BLaER1 treated with 17β-estradiol and CSF1 and Interleukin-3, amounts not matched to agents 10 nM and 100 nM (cell line): Measurements from ENCODE around the gene GLS2.
A peak's percentile ranks its signal among the peaks of the same experiment; 100 is the strongest.
"Not testable (repeated sequence)": the region's sequence is repeated elsewhere in the genome, so short reads cannot be mapped to it uniquely, and the experiment has no call there.

Experiments used
- H3K27ac ChIP-seq, 11 experiments: shearing (Covaris generic); formaldehyde crosslinking; 2 replicates each; pipeline ENCODE4 v1.8.1; 2022
- H3K27me3 ChIP-seq, 11 experiments: shearing (Covaris generic); formaldehyde crosslinking; 2 replicates each; pipeline ENCODE4 v1.8.1; 2022
- H3K36me3 ChIP-seq, 11 experiments: shearing (Covaris generic); formaldehyde crosslinking; 2 replicates each; pipeline ENCODE4 v1.8.1; 2022
- H3K4me1 ChIP-seq, 10 experiments: shearing (Covaris generic); formaldehyde crosslinking; 2 replicates each; pipeline ENCODE4 v1.8.1; 2022
- H3K4me2 ChIP-seq, 11 experiments: shearing (Covaris generic); formaldehyde crosslinking; 2 replicates each; pipeline ENCODE4 v1.8.1; 2022
- H3K4me3 ChIP-seq, 10 experiments: shearing (Covaris generic); formaldehyde crosslinking; 2 replicates each; pipeline ENCODE4 v1.8.1; 2022
- H3K9ac ChIP-seq, 11 experiments: shearing (Covaris generic); formaldehyde crosslinking; 2 replicates each; pipeline ENCODE4 v1.8.1; 2022
- H3K9me3 ChIP-seq, 11 experiments: shearing (Covaris generic); formaldehyde crosslinking; replicated peaks in 1 of 11; 2 replicates each; pipeline ENCODE4 v1.8.1; 2022
- H4K20me1 ChIP-seq, 11 experiments: shearing (Covaris generic); formaldehyde crosslinking; 2 replicates each; pipeline ENCODE4 v1.8.1; 2022
- Cebpa-rat ChIP-seq, 11 experiments: shearing (Covaris generic); IDR thresholded peaks; 2 replicates each; pipeline ENCODE4 v1.8.1; 2022

Gene GLS2

GRCh38 chr12:56493409-56494105 is 5.6 kb upstream of the GLS2 start:
- H3K4me3 ChIP-seq: 0 out of 20 replicates have a peak overlapping the region, but pooled peaks of 1 of the 10 experiments have one; percentile 11
- H3K4me1 ChIP-seq, H3K9ac ChIP-seq, H3K27ac ChIP-seq, H3K36me3 ChIP-seq, H3K4me2 ChIP-seq: not testable (repeated sequence)
- H4K20me1 ChIP-seq: peaks cover 0 to 22% (median 0%) of the 10 kb centered on the region in 11 experiments; a peak in 4 of 22 replicates
- H3K9me3 ChIP-seq: peaks cover 20 to 32% (median 26%) of the 10 kb centered on the region in 11 experiments
- peaks cover 9 to 16% (median 14%) of the 10 kb centered on the region in 11 experiments for H3K27me3 ChIP-seq

DNA sequence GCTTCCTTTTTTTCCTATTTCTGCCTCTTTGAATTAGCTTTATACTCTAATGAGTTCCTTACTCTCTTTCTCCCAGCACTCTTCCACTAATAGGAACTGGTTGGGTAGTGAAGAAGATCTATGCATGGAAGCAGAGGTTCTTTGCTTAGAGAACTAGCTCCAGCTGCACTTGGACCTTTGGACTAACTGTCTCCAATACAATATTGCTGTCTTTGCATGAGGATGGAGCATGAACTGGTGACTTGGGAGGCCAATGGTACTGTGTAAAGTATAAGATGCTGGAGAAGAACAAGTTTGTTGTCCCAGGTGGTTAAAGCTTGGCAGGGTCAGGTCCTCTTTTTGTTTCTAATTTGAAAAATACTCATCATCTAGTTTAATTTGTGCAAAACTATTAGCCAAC is 2.4 kb upstream of the GLS2 start:
- Histone ChIP-seq H3K27ac (no peak overlapping the region), H4K20me1 (peaks cover 0 to 53% (median 11%) of the 10 kb centered on the region in 11 experiments; a peak in 7 of 22 replicates), H3K9me3 (peaks cover 20 to 40% (median 23%) of the 10 kb centered on the region in 11 experiments), H3K27me3 (peaks cover 36 to 46% (median 43%) of the 10 kb centered on the region in 11 experiments), H3K36me3 (peaks cover 0 to 9% (median 0%) of the 10 kb centered on the region in 11 experiments; a peak in 3 of 22 replicates), H3K4me2 (no peak overlapping the region), H3K4me3 (no peak overlapping the region), H3K9ac (no peak overlapping the region), H3K4me1 (peaks cover 0 to 20% (median 12%) of the 10 kb centered on the region in 10 experiments; a peak in 17 of 20 replicates)
- TF ChIP-seq Cebpa-rat (IDR thresholded peaks at IDR 0.05): no peak

DNA sequence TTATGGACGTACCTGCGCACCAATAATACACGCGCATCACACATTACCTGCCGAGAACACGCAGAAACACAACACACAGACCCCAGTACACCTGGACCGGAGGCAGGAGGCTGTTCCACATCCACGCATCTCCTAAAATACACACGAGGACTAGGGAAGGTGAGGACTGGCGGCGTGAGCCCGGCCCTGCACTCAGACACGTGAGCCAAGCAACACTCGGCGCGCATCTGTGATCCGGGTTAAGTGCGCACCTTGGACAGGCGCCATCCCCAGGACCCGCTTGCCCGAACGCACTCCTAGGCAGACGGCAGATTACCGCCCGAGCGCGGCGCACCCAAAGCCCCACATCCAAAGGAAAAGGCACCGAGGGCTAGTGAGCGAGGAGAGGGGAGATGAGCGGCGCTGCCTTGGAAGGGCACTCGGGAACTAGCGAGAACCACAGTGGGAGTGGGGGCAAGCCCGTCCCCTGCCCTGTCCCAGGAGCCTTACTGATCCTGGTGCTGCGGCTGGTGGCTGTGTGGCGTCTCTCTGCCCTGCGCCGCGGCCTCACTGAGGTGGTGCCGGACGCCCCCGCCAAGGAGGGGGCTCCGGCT is 417 bp downstream of the GLS2 start:
- Histone ChIP-seq H3K27ac (no peak overlapping the region), H3K4me2 (peak overlapping the region; percentile 22 to 72 (median 57)), H4K20me1 (peaks cover 0 to 56% (median 11%) of the 10 kb centered on the region in 11 experiments; a peak in 7 of 22 replicates), H3K9ac (peak overlapping the region in 3 of 11 experiments; percentile 5 to 39 (median 24); a peak in 2 of 22 replicates), H3K4me3 (peak overlapping the region in 7 of 10 experiments; percentile 18 to 55 (median 39); a peak in 9 of 20 replicates), H3K4me1 (peaks cover 0 to 22% (median 12%) of the 10 kb centered on the region in 10 experiments; a peak in 17 of 20 replicates), H3K36me3 (peaks cover 0 to 8% (median 0%) of the 10 kb centered on the region in 11 experiments; a peak in 1 of 22 replicates), H3K27me3 (peaks cover 36 to 46% (median 43%) of the 10 kb centered on the region in 11 experiments), H3K9me3 (peaks cover 0 to 16% (median 0%) of the 10 kb centered on the region in 11 experiments; a peak in 2 of 22 replicates)
- TF ChIP-seq Cebpa-rat (IDR thresholded peaks at IDR 0.05): no peak

DNA sequence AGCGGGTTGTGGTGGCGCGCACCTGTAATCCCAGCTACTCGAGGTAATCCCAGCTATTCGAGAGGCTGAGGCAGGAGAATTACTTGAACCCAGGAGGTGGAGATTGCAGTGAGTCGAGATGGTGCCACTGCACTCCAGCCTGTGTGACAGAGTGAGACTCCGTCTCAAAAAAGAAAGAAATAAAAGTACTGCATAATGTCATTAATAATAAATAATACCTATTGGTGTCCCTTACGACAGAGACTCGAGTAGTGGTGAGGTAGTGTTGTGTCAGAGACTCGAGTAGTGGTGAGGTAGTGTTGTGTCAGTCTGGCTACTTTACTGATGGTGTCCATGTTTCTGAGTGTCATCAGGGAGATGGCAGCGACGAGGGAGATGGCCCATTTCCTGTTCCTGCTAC is 1.3 kb downstream of the GLS2 start:
- H3K36me3 ChIP-seq: peaks cover 0 to 8% (median 0%) of the 10 kb centered on the region in 11 experiments; a peak in 1 of 22 replicates
- TF ChIP-seq Cebpa-rat (IDR thresholded peaks at IDR 0.05): no peak
- H3K27me3 ChIP-seq: peaks cover 36 to 46% (median 43%) of the 10 kb centered on the region in 11 experiments
- peaks cover 0 to 22% (median 12%) of the 10 kb centered on the region in 10 experiments; a peak in 17 of 20 replicates for H3K4me1 ChIP-seq
- no peak overlapping the region for H3K27ac ChIP-seq
- peak overlapping the region in 4 of 11 experiments; percentile 22 to 63 (median 60); a peak in 3 of 22 replicates for H3K4me2 ChIP-seq
- no peak overlapping the region for H3K4me3 ChIP-seq
- no peak overlapping the region for H3K9ac ChIP-seq
- H4K20me1 ChIP-seq: peaks cover 0 to 56% (median 11%) of the 10 kb centered on the region in 11 experiments; a peak in 7 of 22 replicates
- peaks cover 0 to 16% (median 0%) of the 10 kb centered on the region in 11 experiments; a peak in 1 of 22 replicates for H3K9me3 ChIP-seq

DNA sequence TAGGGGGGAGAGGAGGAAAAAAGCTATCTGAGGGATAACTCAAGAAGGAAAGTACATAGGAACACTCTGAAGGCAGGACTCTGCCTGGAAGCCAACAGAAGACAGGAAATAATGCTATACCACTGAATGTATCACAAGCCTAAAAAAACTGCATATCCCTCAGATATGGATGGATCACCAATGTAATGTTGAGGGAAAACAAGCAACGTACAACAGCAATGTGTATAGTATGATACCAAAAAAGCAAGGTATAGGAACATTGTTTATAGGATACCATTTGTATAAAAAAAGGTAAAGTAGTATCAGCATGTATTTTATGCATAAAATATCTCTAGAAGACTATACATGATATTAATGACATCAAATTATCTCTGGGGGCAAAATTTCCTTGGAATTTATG is 3.4 kb downstream of the GLS2 start:
- Histone ChIP-seq H3K9me3 (peaks cover 0 to 16% (median 0%) of the 10 kb centered on the region in 11 experiments; a peak in 1 of 22 replicates), H3K36me3 (peaks cover 0 to 8% (median 0%) of the 10 kb centered on the region in 11 experiments; a peak in 2 of 22 replicates), H4K20me1 (peaks cover 0 to 53% (median 14%) of the 10 kb centered on the region in 11 experiments; a peak in 9 of 22 replicates), H3K4me1 (peaks cover 0 to 32% (median 19%) of the 10 kb centered on the region in 10 experiments; a peak in 17 of 20 replicates), H3K27me3 (peaks cover 36 to 41% (median 38%) of the 10 kb centered on the region in 11 experiments), H3K9ac (no peak overlapping the region), H3K4me2 (no peak overlapping the region), H3K4me3 (no peak overlapping the region), H3K27ac (no peak overlapping the region)
- TF ChIP-seq Cebpa-rat (IDR thresholded peaks at IDR 0.05): no peak

GRCh38 chr12:56479625-56480024 is 8.3 kb downstream of the GLS2 start:
- Histone ChIP-seq H4K20me1 (peaks cover 0 to 44% (median 6%) of the 10 kb centered on the region in 11 experiments; a peak in 7 of 22 replicates), H3K9me3 (no peaks in the 10 kb centered on the region), H3K4me3 (no peak overlapping the region), H3K36me3 (peaks cover 0 to 12% (median 6%) of the 10 kb centered on the region in 11 experiments; a peak in 9 of 22 replicates), H3K4me2 (peak overlapping the region in 5 of 11 experiments; percentile 3 to 29 (median 27); a peak in 5 of 22 replicates), H3K4me1 (peaks cover 0 to 13% (median 8%) of the 10 kb centered on the region in 10 experiments; a peak in 12 of 20 replicates), H3K9ac (no peak overlapping the region), H3K27ac (no peak overlapping the region), H3K27me3 (no peaks in the 10 kb centered on the region)
- TF ChIP-seq Cebpa-rat (IDR thresholded peaks at IDR 0.05): no peak

GRCh38 chr12:56477521-56478225 is 10.3 kb downstream of the GLS2 start:
- Histone ChIP-seq H3K4me1 (peaks cover 0 to 13% (median 8%) of the 10 kb centered on the region in 10 experiments; a peak in 12 of 20 replicates), H3K36me3 (peaks cover 7 to 32% (median 18%) of the 10 kb centered on the region in 11 experiments; a peak in 17 of 22 replicates), H3K27ac (no peak overlapping the region), H3K4me2 (no peak overlapping the region), H3K27me3 (no peaks in the 10 kb centered on the region), H4K20me1 (peaks cover 0 to 47% (median 6%) of the 10 kb centered on the region in 11 experiments; a peak in 7 of 22 replicates), H3K9me3 (no peaks in the 10 kb centered on the region), H3K9ac (no peak overlapping the region), H3K4me3 (no peak overlapping the region)
- no peak for TF ChIP-seq Cebpa-rat (IDR thresholded peaks at IDR 0.05)

DNA sequence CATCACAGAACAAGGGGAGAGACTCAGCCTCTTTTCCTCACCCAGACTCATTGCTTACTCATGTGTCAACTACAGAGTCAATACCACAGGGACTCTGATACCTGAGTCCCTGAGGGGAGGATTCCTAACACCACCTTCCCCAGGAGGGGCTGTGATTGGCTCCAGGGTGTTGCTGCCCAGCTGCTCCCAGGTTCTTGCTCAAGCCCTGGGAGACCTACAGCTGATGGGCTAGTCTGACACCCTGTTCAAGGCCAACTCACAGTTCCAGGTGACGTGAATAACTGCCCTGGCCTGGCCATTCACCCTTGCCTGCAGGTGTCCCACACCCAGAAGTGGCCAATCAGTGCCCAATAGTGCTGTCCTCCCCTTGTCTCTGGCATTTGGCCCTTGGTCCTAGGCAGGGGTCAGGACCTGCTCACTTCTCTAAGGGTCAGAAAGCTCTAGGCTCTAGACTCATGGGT is 11.0 kb downstream of the GLS2 start:
- H4K20me1 ChIP-seq: peaks cover 0 to 47% (median 6%) of the 10 kb centered on the region in 11 experiments; a peak in 7 of 22 replicates
- no peaks in the 10 kb centered on the region for H3K27me3 ChIP-seq
- H3K9me3 ChIP-seq: no peaks in the 10 kb centered on the region
- H3K9ac ChIP-seq: no peak overlapping the region
- H3K4me2 ChIP-seq: no peak overlapping the region
- no peak overlapping the region for H3K4me3 ChIP-seq
- no peak overlapping the region for H3K27ac ChIP-seq
- H3K4me1 ChIP-seq: peaks cover 0 to 13% (median 8%) of the 10 kb centered on the region in 10 experiments; a peak in 12 of 20 replicates
- H3K36me3 ChIP-seq: peaks cover 7 to 39% (median 23%) of the 10 kb centered on the region in 11 experiments; a peak in 19 of 22 replicates
- no peak for TF ChIP-seq Cebpa-rat (IDR thresholded peaks at IDR 0.05)
